ENCODE results near the gene SUCLA2. TPM values are rescaled to one million over a fixed set of nuclear protein-coding genes. Genes with fewer than 3 reads are reported as not detected.

SUCLA2 gene
- total and polyA plus RNA-seq, 2 experiments from 2014 or later, result 56.0 to 84.2 TPM

GRCh38 chr13:48010698-48011097 is 9.6 kb upstream of the SUCLA2 start:
- no peak overlapping the region for H3K4me3 ChIP-seq
- H3K27ac Mint-ChIP-seq, result no peak overlapping the region
- no peak overlapping the region for H3K4me3 Mint-ChIP-seq
- H3K79me2 ChIP-seq (replicated peaks; ENCODE audit: insufficient read depth), result no peaks in the 10 kb centered on the region
- H3K4me1 ChIP-seq (ENCODE audit: insufficient read depth), result peaks cover 5% of the 10 kb centered on the region; the same call in 1 of the 2 replicates
- peaks cover 6% of the 10 kb centered on the region; the same call in 2 of the 3 replicates for H3K36me3 Mint-ChIP-seq (ENCODE audit: low read depth)
- H2AFZ ChIP-seq, result no peak overlapping the region
- no peak overlapping the region for H3K27ac ChIP-seq (ENCODE audit: low read depth)
- no peak for DNase-seq (ENCODE audit: low spot score)
- H3K36me3 ChIP-seq (ENCODE audit: insufficient read depth), result no peaks in the 10 kb centered on the region
- ATAC-seq, result no peak
- H3F3A ChIP-seq (replicated peaks; ENCODE audit: low read depth), result no peaks in the 10 kb centered on the region
- no peaks in the 10 kb centered on the region for H4K20me1 ChIP-seq (replicated peaks; ENCODE audit: insufficient read depth)
- H3K4me1 Mint-ChIP-seq, result peaks cover 12% of the 10 kb centered on the region; the same call in 2 of the 3 replicates
- no peaks in the 10 kb centered on the region for H3K9me3 Mint-ChIP-seq
- H3K9me2 ChIP-seq (ENCODE audit: insufficient read depth), result no peaks in the 10 kb centered on the region
- H3K4me2 ChIP-seq, result no peak overlapping the region
- H3K27me3 Mint-ChIP-seq (ENCODE audit: insufficient read depth, low read depth, poor library complexity), result peaks cover 9% of the 10 kb centered on the region
- TF ChIP-seq EZH2phosphoT487 (IDR thresholded peaks at IDR 0.05; ENCODE audit: unreplicated experiment) (no peak), CTCF (conservative IDR thresholded peaks at IDR 0.05; ENCODE audit: low read depth in 2 of 2) (no peak), STAT1 (IDR thresholded peaks at IDR 0.05; ENCODE audit: unreplicated experiment) (no peak), NANOG (IDR thresholded peaks at IDR 0.05; ENCODE audit: borderline replicate concordance) (no peak), ZNF331 (CRISPR knock-in tag; IDR thresholded peaks at IDR 0.05; ENCODE audit: low read depth) (no peak), ZNF462 (CRISPR knock-in tag; IDR thresholded peaks at IDR 0.05) (no peak), ETS1 (IDR thresholded peaks at IDR 0.05) (no peak), JUNB (IDR thresholded peaks at IDR 0.05; ENCODE audit: unreplicated experiment) (no peak), REST (IDR thresholded peaks at IDR 0.05; ENCODE audit: unreplicated experiment) (no peak), POLR2AphosphoS5 (IDR thresholded peaks at IDR 0.05; ENCODE audit: low read depth) (no peak), CREB1 (CRISPR knock-in tag; IDR thresholded peaks at IDR 0.05; ENCODE audit: low read depth) (no peak), EZH2 (IDR thresholded peaks at IDR 0.05; ENCODE audit: low read depth, unreplicated experiment) (no peak), ZNF114 (CRISPR knock-in tag; IDR thresholded peaks at IDR 0.05) (no peak)
- no peaks in the 10 kb centered on the region for H3K27me3 ChIP-seq (ENCODE audit: insufficient read depth)

Data from GM23338 (cell line).